UCSD-AML1 (cell line): Measurements from ENCODE around the gene DDX1.
"Not testable (repeated sequence)": the region's sequence is repeated elsewhere in the genome, so short reads cannot be mapped to it uniquely, and the experiment has no call there.

Experiments used
- DNase-seq: peaks from one replicate; lab custom pipeline; 2025; ENCODE audit not compliant: unreplicated experiment; lab: John Stamatoyannopoulos, UW

DDX1 gene

GRCh38 chr2:15614545-15615300, 23.1 kb downstream of the DDX1 start:
- DNase-seq, result no peak

GRCh38 chr2:15615301-15615920, 23.7 kb downstream of the DDX1 start:
- DNase-seq, result no peak

GRCh38 chr2:15616429-15616828, 24.8 kb downstream of the DDX1 start:
- no peak for DNase-seq

GRCh38 chr2:15616850-15617777, 25.4 kb downstream of the DDX1 start:
- DNase-seq, result no peak

- no peak for DNase-seq
These were observed 26.2 kb downstream of the DDX1 start for GRCh38 chr2:15617778-15618448.

- DNase-seq, result no peak
These were observed 26.8 kb downstream of the DDX1 start for GRCh38 chr2:15618449-15618855.

GRCh38 chr2:15619076-15619475, 27.4 kb downstream of the DDX1 start:
- no peak for DNase-seq

GRCh38 chr2:15619510-15619909, 27.8 kb downstream of the DDX1 start:
- DNase-seq, result no peak

GRCh38 chr2:15619938-15620337, 28.3 kb downstream of the DDX1 start:
- DNase-seq, result no peak

GRCh38 chr2:15620340-15620739, 28.7 kb downstream of the DDX1 start:
- DNase-seq, result no peak

- DNase-seq, result no peak
These were observed 29.3 kb downstream of the DDX1 start for GRCh38 chr2:15620857-15621471.

- DNase-seq, result not testable (repeated sequence)
These were observed 29.8 kb downstream of the DDX1 start for GRCh38 chr2:15621472-15621870.

GRCh38 chr2:15622214-15622613, 30.5 kb downstream of the DDX1 start:
- no peak for DNase-seq

GRCh38 chr2:15622614-15623480, 31.2 kb downstream of the DDX1 start:
- DNase-seq, result no peak

GRCh38 chr2:15623481-15623796, 31.8 kb downstream of the DDX1 start:
- no peak for DNase-seq

GRCh38 chr2:15623898-15624541, 32.4 kb downstream of the DDX1 start:
- no peak for DNase-seq

GRCh38 chr2:15624903-15625302, 33.2 kb downstream of the DDX1 start:
- no peak for DNase-seq

GRCh38 chr2:15625344-15626036, 33.8 kb downstream of the DDX1 start:
- no peak for DNase-seq

GRCh38 chr2:15626126-15626525, 34.5 kb downstream of the DDX1 start:
- DNase-seq, result no peak
